Peyer's patch (tissue), 4 donors: ENCODE data around the gene PPP1R37.

Experiments
- POLR2A ChIP-seq, 2 donors: fragments of 450-650 bp; IDR thresholded peaks; one replicate each; pipeline ENCODE4 v1.5.1; 2017; ENCODE audit warnings: antibody characterized with exemption in 2 of 2, mild to moderate bottlenecking in 2 of 2, moderate library complexity in 2 of 2
- TF ChIP-seq, protein P1 (sequence below), 6 experiments: fragments of 450-650 bp in 4 of 6; fragments of 200-600 bp in 2 of 6; sonication (generic) in 1 of 6; IDR thresholded peaks; one replicate each; pipeline ENCODE4 v1.5.1; 2017 to 2019; ENCODE audit warnings: antibody characterized with exemption in 6 of 6, mild to moderate bottlenecking in 3 of 6, moderate library complexity in 1 of 6

DNA sequence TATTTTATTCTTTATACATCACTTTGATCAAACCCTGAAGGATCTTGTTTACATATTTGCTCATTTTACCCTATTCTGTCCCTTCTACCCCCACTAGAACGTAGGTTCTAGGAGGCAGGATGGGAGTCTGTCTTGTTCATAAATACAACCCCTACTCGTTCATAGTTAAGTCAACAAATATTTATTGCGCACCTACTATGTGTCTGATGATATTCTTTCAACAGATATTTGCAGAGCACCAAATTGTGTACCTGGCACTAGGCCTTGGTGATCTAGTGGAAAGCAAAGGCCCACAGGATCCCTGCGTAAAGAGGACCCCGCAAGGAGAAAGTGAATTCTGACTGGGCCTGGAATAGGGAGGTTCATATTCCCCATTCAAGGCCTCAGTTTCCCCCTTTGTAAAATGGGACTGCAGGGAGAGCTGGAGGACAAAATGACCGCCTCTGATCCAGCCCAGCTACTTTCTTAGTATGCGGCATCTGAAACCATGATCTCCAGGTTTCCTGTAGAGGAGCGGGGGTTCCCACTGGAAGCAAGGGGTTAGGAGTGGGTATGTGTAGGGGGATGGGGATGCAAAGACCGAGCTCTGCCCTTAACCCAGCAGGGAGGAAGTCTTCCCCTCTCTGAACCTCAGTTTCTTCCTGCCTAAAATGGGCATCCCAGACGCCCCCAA lies 14.5 kb upstream of the PPP1R37 start:
- TF ChIP-seq, protein P1, sequence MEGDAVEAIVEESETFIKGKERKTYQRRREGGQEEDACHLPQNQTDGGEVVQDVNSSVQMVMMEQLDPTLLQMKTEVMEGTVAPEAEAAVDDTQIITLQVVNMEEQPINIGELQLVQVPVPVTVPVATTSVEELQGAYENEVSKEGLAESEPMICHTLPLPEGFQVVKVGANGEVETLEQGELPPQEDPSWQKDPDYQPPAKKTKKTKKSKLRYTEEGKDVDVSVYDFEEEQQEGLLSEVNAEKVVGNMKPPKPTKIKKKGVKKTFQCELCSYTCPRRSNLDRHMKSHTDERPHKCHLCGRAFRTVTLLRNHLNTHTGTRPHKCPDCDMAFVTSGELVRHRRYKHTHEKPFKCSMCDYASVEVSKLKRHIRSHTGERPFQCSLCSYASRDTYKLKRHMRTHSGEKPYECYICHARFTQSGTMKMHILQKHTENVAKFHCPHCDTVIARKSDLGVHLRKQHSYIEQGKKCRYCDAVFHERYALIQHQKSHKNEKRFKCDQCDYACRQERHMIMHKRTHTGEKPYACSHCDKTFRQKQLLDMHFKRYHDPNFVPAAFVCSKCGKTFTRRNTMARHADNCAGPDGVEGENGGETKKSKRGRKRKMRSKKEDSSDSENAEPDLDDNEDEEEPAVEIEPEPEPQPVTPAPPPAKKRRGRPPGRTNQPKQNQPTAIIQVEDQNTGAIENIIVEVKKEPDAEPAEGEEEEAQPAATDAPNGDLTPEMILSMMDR (IDR thresholded peaks at IDR 0.05): no peak
- TF ChIP-seq POLR2A (IDR thresholded peaks at IDR 0.05): no peak
